GM18508 (cell line): ENCODE measurements around the gene LDLRAD4.

Source experiments
- ATAC-seq: cut with Tn5 transposase; IDR thresholded peaks from one replicate; pipeline ENCODE4 v1.9.1; 2021; ENCODE audit warnings: moderate number of reproducible peaks; ENCODE audit not compliant: insufficient read depth, unreplicated experiment

Gene LDLRAD4

GRCh38 chr18:13262839-13263691 is 44.5 kb downstream of the LDLRAD4 start:
- ATAC-seq = no peak

GRCh38 chr18:13264091-13265007 is 45.8 kb downstream of the LDLRAD4 start:
- no peak for ATAC-seq

GRCh38 chr18:13265008-13265910 is 46.7 kb downstream of the LDLRAD4 start:
- no peak for ATAC-seq

DNA sequence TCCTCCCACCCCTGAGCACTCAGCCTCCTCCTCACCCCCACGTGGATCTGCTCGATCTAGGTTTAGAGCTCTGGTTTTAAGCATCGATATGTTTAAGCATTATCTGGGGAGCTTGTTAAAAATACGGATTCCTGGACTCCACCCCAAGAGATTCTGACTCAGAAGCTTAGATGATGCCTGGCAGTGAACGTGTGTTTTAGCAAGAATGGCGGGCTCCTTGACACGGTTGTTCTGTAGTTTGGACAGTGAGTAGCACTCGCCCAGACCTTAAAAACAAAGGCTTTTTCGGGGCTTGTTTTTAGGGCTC is 47.3 kb downstream of the LDLRAD4 start:
- ATAC-seq = no peak

DNA sequence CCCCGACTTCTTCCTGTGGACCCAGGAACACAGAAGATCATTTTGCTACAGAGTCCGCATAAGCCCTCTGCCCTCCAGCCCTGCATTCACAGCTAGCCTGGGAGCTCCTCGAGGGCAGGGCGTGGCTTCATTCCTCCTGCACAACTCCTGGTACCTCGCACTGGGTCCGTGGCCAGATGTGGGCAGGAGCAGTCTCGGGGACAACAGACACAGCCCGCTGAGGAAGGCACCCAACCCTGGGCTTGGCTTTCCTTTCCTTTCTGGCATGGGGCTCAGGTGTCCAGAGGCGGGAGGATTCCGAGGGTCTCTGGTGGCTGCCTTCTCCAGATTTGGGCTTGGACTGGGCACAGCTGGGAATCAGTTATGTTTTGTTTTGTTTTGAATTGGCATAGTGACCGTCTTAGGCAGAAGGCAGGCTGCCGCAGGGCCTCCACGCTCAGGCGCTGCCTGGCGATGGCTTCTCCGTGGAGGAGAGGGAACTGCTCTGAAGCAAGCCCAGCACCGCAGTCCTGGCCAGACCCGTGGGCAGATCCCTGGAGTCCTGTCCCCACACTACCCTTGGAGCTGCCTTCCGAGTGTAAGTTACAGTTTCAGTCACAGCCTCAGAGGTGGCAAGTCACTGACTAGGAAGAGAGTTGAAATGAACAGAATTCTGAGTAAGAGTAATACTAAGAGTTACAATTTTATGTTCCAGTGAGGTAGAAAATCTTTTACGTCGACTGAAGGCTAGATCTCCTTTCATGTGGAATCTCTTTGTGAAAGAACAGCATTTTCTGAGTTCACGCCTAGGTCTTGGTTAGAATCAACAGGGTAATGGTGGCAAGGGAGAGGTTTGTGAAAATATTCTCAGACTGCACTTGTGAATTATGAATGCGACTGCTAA is 47.9 kb downstream of the LDLRAD4 start:
- no peak for ATAC-seq

GRCh38 chr18:13267431-13267873 is 48.9 kb downstream of the LDLRAD4 start:
- ATAC-seq = no peak

DNA sequence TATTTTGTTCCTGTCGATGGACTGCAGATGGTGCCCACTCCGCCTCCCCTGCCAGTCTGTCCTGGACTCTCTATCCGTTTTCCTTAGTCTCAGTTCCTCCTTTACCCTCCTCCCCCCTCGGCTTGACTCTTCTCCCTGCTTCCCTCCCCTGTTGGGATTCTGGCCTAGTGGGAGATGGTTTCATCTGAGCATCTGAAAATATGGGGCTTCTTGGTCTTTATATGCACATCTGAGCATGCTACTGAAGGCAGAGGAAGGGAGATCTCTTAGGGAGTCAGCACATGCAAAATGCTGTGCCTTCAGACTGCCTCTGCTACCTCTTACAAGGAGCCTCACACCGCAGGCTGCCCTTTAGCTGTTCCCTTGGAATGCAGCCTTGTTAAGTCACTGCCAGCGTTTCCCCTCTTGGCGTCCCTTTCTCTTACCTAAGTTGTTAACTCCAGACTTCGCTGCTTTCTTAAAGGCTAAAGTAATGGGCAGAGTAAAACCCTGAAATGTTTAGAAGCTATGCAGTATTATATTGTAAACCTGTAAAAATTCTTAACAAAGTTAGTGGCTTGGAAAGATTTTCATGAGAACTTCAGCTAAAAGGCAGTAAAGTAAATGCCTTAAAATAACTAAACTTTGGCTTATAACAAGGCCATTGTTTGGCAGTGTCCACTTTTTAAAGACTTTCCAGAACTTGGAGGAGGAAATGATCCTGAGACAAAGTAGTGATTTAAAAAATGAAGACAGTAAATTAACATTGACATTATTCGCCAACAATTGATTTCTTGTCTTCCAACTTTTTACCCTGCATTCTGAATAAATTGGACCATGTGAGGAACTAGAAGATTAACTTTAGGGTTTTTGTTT is 49.8 kb downstream of the LDLRAD4 start:
- no peak for ATAC-seq

- no peak for ATAC-seq
Observed at GRCh38 chr18:13269013-13269280, 50.4 kb downstream of the LDLRAD4 start.

- ATAC-seq = no peak
Observed at GRCh38 chr18:13269521-13270011, 51.0 kb downstream of the LDLRAD4 start.

DNA sequence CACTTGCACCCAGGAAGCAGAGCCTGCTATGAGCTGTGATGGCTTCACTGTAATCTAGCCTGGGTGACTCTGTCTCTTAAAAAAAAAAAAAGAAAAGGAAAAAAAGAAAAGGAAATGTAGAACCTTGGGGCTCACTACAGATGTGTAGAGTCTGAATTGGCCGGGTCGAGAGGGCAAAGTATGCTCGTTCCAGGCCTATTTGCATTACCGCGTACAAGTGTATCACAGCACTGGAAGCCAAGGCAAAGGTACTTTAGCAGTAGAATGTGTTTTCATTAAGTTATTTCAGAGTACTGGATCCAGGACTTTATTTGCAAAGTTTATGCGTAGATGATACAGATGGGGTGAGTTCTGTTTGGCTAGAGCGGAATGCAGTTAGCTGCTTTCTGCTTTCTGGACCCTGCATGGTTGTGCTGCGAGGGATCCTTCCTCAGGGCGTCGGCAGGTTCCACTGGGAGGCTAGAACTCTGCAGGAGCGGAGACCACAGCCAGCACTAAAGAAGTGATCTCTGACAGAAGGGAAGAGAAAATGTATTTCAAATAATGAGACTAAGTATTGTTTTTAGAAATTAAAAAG is 51.8 kb downstream of the LDLRAD4 start:
- ATAC-seq = no peak

- no peak for ATAC-seq
Observed at GRCh38 chr18:13271302-13271911, 52.8 kb downstream of the LDLRAD4 start.

DNA sequence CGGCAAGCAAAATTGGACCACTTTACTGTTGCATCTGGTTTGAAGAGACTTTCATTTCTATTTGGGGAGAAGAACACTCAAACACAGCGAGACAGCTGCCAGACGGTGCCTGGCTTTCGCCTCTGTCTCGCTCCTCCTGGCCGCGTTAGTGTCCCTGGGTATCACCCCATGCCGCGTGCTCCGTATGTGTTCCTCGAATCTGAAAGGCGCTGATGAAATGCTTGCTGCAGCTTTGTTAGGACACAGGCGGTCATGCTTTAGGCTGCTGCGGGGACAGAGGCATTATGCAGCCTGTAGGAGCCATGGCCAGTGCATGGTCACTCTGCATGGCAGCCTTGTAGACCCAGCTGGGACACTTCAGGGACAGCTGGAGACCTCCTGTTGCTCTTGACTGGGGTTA is 53.9 kb downstream of the LDLRAD4 start:
- ATAC-seq = no peak

GRCh38 chr18:13273800-13274199 is 55.2 kb downstream of the LDLRAD4 start:
- no peak for ATAC-seq

DNA sequence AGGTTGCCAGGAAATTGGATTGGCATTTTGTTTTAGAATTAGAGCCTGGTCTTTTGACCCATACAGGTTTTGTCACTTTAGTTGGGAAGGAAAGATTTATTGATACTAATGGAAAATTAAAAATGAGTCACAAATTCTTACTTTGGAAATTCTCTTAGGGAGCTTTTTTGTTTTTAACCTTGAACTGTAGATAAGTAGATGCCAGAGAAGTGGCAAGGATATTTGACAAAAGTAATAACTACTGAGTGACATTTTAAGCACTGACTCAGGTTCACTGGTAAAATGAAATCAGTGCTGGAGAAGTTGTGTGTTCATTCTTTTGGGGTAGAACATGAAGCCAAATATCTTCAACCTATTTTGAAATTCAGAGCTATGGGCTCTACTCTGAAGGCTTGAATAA is 56.5 kb downstream of the LDLRAD4 start:
- ATAC-seq = no peak

- ATAC-seq = no peak
Observed at GRCh38 chr18:13276530-13277520, 58.3 kb downstream of the LDLRAD4 start.

DNA sequence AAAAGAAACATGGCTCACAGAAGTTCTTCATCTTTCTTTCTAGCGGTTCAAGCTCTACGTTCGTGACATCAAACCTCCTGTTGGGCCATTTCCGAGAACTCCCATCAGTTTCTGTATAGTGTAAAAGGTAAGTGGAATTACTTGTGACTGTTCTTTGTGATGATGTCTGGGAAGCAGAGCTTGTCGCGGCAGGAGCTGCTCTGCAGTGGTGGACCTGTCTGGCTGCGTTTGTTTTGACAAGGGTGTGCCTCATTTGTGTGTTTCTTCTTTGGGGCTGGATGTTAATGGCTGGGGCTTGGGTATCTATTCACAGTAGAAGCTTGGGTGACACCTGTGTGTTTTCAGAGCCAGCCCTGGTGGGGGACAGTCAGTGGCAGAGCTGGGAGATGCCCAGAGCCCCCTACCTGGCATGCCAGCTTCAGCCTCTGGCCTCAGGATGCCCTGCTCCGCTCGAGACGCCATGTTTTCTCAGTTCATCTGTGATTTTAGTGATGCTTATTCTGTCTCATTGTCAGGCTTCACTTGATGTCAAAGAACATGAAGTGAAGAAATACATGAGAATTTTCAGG is 59.6 kb downstream of the LDLRAD4 start:
- no peak for ATAC-seq
